Measurements from ENCODE around the gene TUBB2B. TPM values are rescaled to one million over a fixed set of nuclear protein-coding genes. Genes with fewer than 3 reads are reported as not detected.
A peak's percentile ranks its signal among the peaks of the same experiment; 100 is the strongest.

TUBB2B gene
- total RNA-seq, 1 donor from 2014 or later = 2.8 TPM

- no peak for DNase-seq (ENCODE audit: low spot score)
Measured at GRCh38 chr6:3232017-3232945, 4.8 kb upstream of the TUBB2B start.

GRCh38 chr6:3231247-3232016, 4.0 kb upstream of the TUBB2B start:
- peak; percentile 78 for DNase-seq (ENCODE audit: low spot score)

GRCh38 chr6:3230900-3231246, 3.4 kb upstream of the TUBB2B start:
- DNase-seq (ENCODE audit: low spot score) = no peak

GRCh38 chr6:3230256-3230882, 2.9 kb upstream of the TUBB2B start:
- DNase-seq (ENCODE audit: low spot score) = no peak

- DNase-seq (ENCODE audit: low spot score) = no peak
Measured at GRCh38 chr6:3229566-3230178, 2.2 kb upstream of the TUBB2B start.

GRCh38 chr6:3228771-3229565, 1.5 kb upstream of the TUBB2B start:
- no peak for DNase-seq (ENCODE audit: low spot score)

- DNase-seq (ENCODE audit: low spot score) = no peak
Measured at GRCh38 chr6:3228046-3228671, 706 bp upstream of the TUBB2B start.

GRCh38 chr6:3226481-3227362, 731 bp downstream of the TUBB2B start:
- DNase-seq (ENCODE audit: low spot score) = no peak

GRCh38 chr6:3226042-3226441, 1.4 kb downstream of the TUBB2B start:
- DNase-seq (ENCODE audit: low spot score) = no peak

GRCh38 chr6:3222506-3223038, 4.9 kb downstream of the TUBB2B start:
- no peak for DNase-seq (ENCODE audit: low spot score)

GRCh38 chr6:3221578-3221977, 5.9 kb downstream of the TUBB2B start:
- no peak for DNase-seq (ENCODE audit: low spot score)

GRCh38 chr6:3220366-3220765, 7.1 kb downstream of the TUBB2B start:
- DNase-seq (ENCODE audit: low spot score) = no peak

- no peak for DNase-seq (ENCODE audit: low spot score)
Measured at GRCh38 chr6:3218266-3218665, 9.2 kb downstream of the TUBB2B start.

GRCh38 chr6:3217286-3217685, 10.2 kb downstream of the TUBB2B start:
- DNase-seq (ENCODE audit: low spot score) = no peak

- DNase-seq (ENCODE audit: low spot score) = no peak
Measured at GRCh38 chr6:3214898-3215297, 12.6 kb downstream of the TUBB2B start.

GRCh38 chr6:3213334-3213695, 14.1 kb downstream of the TUBB2B start:
- DNase-seq (ENCODE audit: low spot score) = no peak

GRCh38 chr6:3212261-3212660, 15.2 kb downstream of the TUBB2B start:
- no peak for DNase-seq (ENCODE audit: low spot score)

- DNase-seq (ENCODE audit: low spot score) = no peak
Measured at GRCh38 chr6:3211681-3212080, 15.8 kb downstream of the TUBB2B start.

GRCh38 chr6:3210024-3210610, 17.3 kb downstream of the TUBB2B start:
- no peak for DNase-seq (ENCODE audit: low spot score)
